NK-92 (cell line): ENCODE measurements around the gene CD209.
"Not testable (repeated sequence)": the region's sequence is repeated elsewhere in the genome, so short reads cannot be mapped to it uniquely, and the experiment has no call there.

ENCODE experiments used
- DNase-seq: peaks from one replicate; lab custom pipeline; 2025; ENCODE audit not compliant: unreplicated experiment; lab: John Stamatoyannopoulos, UW

CD209 gene

GRCh38 chr19:7746903-7747884 is at the start of gene CD209:
Gene CD209, minus strand, starts transcription at chr19:7747534. Its CDS starts 23 bp downstream, at chr19:7747511.
- DNase-seq = no peak

GRCh38 chr19:7795555-7796161 is 48.3 kb upstream of the CD209 start:
- no peak for DNase-seq

GRCh38 chr19:7793493-7793892 is 46.2 kb upstream of the CD209 start:
- DNase-seq = no peak

- DNase-seq = not testable (repeated sequence)
Observed at GRCh38 chr19:7792701-7793100, 45.4 kb upstream of the CD209 start.

- no peak for DNase-seq
Observed at GRCh38 chr19:7792281-7792680, 44.9 kb upstream of the CD209 start.

GRCh38 chr19:7790416-7790815 is 43.1 kb upstream of the CD209 start:
- no peak for DNase-seq

- no peak for DNase-seq
Observed at GRCh38 chr19:7789447-7789846, 42.1 kb upstream of the CD209 start.

GRCh38 chr19:7788933-7789323 is 41.6 kb upstream of the CD209 start:
- DNase-seq = no peak

GRCh38 chr19:7788178-7788932 is 41.0 kb upstream of the CD209 start:
- DNase-seq = no peak

- DNase-seq = no peak
Observed at GRCh38 chr19:7787602-7788177, 40.4 kb upstream of the CD209 start.

GRCh38 chr19:7787141-7787540 is 39.8 kb upstream of the CD209 start:
- no peak for DNase-seq

GRCh38 chr19:7784856-7785255 is 37.5 kb upstream of the CD209 start:
- DNase-seq = no peak

- DNase-seq = no peak
Observed at GRCh38 chr19:7783991-7784423, 36.7 kb upstream of the CD209 start.

GRCh38 chr19:7781157-7781556 is 33.8 kb upstream of the CD209 start:
- no peak for DNase-seq

GRCh38 chr19:7779631-7780486 is 32.5 kb upstream of the CD209 start:
- no peak for DNase-seq

GRCh38 chr19:7778081-7778480 is 30.7 kb upstream of the CD209 start:
- DNase-seq = no peak

GRCh38 chr19:7775761-7776160 is 28.4 kb upstream of the CD209 start:
- no peak for DNase-seq

- DNase-seq = no peak
Observed at GRCh38 chr19:7773841-7774240, 26.5 kb upstream of the CD209 start.

GRCh38 chr19:7772752-7773291 is 25.5 kb upstream of the CD209 start:
- no peak for DNase-seq

- DNase-seq = no peak
Observed at GRCh38 chr19:7771072-7771471, 23.7 kb upstream of the CD209 start.
